ENCODE results near the gene STAT5B.

- TF ChIP-seq, protein P1, sequence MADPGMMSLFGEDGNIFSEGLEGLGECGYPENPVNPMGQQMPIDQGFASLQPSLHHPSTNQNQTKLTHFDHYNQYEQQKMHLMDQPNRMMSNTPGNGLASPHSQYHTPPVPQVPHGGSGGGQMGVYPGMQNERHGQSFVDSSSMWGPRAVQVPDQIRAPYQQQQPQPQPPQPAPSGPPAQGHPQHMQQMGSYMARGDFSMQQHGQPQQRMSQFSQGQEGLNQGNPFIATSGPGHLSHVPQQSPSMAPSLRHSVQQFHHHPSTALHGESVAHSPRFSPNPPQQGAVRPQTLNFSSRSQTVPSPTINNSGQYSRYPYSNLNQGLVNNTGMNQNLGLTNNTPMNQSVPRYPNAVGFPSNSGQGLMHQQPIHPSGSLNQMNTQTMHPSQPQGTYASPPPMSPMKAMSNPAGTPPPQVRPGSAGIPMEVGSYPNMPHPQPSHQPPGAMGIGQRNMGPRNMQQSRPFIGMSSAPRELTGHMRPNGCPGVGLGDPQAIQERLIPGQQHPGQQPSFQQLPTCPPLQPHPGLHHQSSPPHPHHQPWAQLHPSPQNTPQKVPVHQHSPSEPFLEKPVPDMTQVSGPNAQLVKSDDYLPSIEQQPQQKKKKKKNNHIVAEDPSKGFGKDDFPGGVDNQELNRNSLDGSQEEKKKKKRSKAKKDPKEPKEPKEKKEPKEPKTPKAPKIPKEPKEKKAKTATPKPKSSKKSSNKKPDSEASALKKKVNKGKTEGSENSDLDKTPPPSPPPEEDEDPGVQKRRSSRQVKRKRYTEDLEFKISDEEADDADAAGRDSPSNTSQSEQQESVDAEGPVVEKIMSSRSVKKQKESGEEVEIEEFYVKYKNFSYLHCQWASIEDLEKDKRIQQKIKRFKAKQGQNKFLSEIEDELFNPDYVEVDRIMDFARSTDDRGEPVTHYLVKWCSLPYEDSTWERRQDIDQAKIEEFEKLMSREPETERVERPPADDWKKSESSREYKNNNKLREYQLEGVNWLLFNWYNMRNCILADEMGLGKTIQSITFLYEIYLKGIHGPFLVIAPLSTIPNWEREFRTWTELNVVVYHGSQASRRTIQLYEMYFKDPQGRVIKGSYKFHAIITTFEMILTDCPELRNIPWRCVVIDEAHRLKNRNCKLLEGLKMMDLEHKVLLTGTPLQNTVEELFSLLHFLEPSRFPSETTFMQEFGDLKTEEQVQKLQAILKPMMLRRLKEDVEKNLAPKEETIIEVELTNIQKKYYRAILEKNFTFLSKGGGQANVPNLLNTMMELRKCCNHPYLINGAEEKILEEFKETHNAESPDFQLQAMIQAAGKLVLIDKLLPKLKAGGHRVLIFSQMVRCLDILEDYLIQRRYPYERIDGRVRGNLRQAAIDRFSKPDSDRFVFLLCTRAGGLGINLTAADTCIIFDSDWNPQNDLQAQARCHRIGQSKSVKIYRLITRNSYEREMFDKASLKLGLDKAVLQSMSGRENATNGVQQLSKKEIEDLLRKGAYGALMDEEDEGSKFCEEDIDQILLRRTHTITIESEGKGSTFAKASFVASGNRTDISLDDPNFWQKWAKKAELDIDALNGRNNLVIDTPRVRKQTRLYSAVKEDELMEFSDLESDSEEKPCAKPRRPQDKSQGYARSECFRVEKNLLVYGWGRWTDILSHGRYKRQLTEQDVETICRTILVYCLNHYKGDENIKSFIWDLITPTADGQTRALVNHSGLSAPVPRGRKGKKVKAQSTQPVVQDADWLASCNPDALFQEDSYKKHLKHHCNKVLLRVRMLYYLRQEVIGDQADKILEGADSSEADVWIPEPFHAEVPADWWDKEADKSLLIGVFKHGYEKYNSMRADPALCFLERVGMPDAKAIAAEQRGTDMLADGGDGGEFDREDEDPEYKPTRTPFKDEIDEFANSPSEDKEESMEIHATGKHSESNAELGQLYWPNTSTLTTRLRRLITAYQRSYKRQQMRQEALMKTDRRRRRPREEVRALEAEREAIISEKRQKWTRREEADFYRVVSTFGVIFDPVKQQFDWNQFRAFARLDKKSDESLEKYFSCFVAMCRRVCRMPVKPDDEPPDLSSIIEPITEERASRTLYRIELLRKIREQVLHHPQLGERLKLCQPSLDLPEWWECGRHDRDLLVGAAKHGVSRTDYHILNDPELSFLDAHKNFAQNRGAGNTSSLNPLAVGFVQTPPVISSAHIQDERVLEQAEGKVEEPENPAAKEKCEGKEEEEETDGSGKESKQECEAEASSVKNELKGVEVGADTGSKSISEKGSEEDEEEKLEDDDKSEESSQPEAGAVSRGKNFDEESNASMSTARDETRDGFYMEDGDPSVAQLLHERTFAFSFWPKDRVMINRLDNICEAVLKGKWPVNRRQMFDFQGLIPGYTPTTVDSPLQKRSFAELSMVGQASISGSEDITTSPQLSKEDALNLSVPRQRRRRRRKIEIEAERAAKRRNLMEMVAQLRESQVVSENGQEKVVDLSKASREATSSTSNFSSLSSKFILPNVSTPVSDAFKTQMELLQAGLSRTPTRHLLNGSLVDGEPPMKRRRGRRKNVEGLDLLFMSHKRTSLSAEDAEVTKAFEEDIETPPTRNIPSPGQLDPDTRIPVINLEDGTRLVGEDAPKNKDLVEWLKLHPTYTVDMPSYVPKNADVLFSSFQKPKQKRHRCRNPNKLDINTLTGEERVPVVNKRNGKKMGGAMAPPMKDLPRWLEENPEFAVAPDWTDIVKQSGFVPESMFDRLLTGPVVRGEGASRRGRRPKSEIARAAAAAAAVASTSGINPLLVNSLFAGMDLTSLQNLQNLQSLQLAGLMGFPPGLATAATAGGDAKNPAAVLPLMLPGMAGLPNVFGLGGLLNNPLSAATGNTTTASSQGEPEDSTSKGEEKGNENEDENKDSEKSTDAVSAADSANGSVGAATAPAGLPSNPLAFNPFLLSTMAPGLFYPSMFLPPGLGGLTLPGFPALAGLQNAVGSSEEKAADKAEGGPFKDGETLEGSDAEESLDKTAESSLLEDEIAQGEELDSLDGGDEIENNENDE (IDR thresholded peaks at IDR 0.05; ENCODE audit: insufficient replicate concordance, low read length): no peak
- TF ChIP-seq FOSL1 (IDR thresholded peaks at IDR 0.05; ENCODE audit: insufficient read depth, low read depth, low read length) (no peak), POLR2AphosphoS5 (IDR thresholded peaks at IDR 0.05; ENCODE audit: low read depth, low read length) (no peak), SP4 (IDR thresholded peaks at IDR 0.05; ENCODE audit: low read length) (no peak), GABPA (IDR thresholded peaks at IDR 0.05; ENCODE audit: borderline replicate concordance, insufficient read depth, low read length) (no peak), KDM1A (IDR thresholded peaks at IDR 0.05; ENCODE audit: borderline replicate concordance, low read length) (no peak)
- TF ChIP-seq, protein P2, sequence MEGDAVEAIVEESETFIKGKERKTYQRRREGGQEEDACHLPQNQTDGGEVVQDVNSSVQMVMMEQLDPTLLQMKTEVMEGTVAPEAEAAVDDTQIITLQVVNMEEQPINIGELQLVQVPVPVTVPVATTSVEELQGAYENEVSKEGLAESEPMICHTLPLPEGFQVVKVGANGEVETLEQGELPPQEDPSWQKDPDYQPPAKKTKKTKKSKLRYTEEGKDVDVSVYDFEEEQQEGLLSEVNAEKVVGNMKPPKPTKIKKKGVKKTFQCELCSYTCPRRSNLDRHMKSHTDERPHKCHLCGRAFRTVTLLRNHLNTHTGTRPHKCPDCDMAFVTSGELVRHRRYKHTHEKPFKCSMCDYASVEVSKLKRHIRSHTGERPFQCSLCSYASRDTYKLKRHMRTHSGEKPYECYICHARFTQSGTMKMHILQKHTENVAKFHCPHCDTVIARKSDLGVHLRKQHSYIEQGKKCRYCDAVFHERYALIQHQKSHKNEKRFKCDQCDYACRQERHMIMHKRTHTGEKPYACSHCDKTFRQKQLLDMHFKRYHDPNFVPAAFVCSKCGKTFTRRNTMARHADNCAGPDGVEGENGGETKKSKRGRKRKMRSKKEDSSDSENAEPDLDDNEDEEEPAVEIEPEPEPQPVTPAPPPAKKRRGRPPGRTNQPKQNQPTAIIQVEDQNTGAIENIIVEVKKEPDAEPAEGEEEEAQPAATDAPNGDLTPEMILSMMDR (IDR thresholded peaks at IDR 0.05; ENCODE audit: control extremely low read depth in 1 of 3, insufficient read depth in 1 of 3, low read depth in 1 of 3, low read length in 3 of 3): no peak
Measured at GRCh38 chr17:42303694-42304093, 27.5 kb upstream of the STAT5B start.

All from H1 (cell line).